Endothelial cell (in vitro differentiated cells): Measurements from ENCODE around the gene C19orf67. TPM values are rescaled to one million over a fixed set of nuclear protein-coding genes. Genes with fewer than 3 reads are reported as not detected.

Source experiments
- DNase-seq: peaks from one replicate; pipeline ENCODE4 v3.0.0; 2021; ENCODE audit warnings: low spot score
- H3K27ac Mint-ChIP-seq: one replicate; pipeline ENCODE4 v1.8.0; 2021; ENCODE audit warnings: mixed read lengths, inconsistent platforms; ENCODE audit not compliant: unreplicated experiment
- H3K27me3 Mint-ChIP-seq: one replicate; pipeline ENCODE4 v1.8.0; 2021; ENCODE audit warnings: mild to moderate bottlenecking, moderate library complexity, mixed read lengths, inconsistent platforms; ENCODE audit not compliant: unreplicated experiment
- H3K36me3 Mint-ChIP-seq: one replicate; pipeline ENCODE4 v1.8.0; 2021; ENCODE audit warnings: mild to moderate bottlenecking, low read depth, mixed read lengths, inconsistent platforms; ENCODE audit not compliant: unreplicated experiment
- H3K4me1 Mint-ChIP-seq: one replicate; pipeline ENCODE4 v1.8.0; 2021; ENCODE audit warnings: mild to moderate bottlenecking, mixed read lengths, inconsistent platforms; ENCODE audit not compliant: unreplicated experiment
- H3K4me3 Mint-ChIP-seq: one replicate; pipeline ENCODE4 v1.8.0; 2021; ENCODE audit warnings: mild to moderate bottlenecking, mixed read lengths, inconsistent platforms; ENCODE audit not compliant: unreplicated experiment
- H3K9me3 Mint-ChIP-seq: one replicate; pipeline ENCODE4 v1.8.0; 2021; ENCODE audit warnings: mixed read lengths, inconsistent platforms; ENCODE audit not compliant: unreplicated experiment
- total RNA-seq: library from RNA; stranded (reverse); fragmentation: NEBNext Ultra II Directional; extraction: Animal tissue kit (Norgen Biotek cat#: 25700); gene quantifications from one replicate; pipeline ENCODE4 v1.2.1, GENCODE V29; 2021; ENCODE audit not compliant: unreplicated experiment
- TF ChIP-seq, protein P1 (sequence below): fragments of 200-600 bp; sonication (generic); IDR thresholded peaks from one replicate; pipeline ENCODE4 v1.5.0; 2021; ENCODE audit warnings: antibody characterized with exemption; ENCODE audit not compliant: unreplicated experiment

Gene C19orf67
- total RNA-seq, 1 donor from 2014 or later, result not detected

DNA sequence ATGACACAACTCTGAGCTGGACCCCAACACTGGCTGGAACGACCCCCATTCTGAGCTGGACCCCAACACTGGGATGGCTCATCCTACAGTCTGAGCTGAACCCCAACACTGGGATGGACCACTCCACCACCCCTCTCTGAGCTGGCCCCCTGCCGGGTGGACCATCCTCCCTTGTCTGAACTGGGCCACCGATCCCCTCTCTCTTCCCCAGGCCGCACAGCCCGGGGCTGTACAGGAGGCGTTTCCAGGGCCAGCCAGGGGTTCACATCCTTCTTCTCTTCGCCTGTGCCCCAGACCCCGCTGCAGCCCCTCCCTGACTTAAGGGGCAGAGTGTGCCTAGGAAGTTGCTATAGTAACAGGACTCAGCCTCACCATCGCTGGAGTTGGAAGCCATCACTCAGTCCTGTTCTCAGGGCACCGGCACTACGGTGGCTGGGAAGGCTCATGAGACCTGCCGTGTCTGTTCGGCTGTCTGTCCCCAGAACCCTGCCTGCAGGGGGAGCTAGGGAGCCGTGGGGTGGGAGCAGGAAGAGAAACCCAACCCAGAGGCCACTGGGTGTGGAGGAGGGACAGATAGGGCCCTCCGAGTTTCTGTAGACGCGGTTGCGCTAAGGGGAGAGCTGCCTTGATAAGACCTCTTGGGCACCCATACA, 28.3 kb upstream of the C19orf67 start:
- Mint-ChIP-seq H3K27me3 (peaks cover 12% of the 10 kb centered on the region), H3K9me3 (no peaks in the 10 kb centered on the region), H3K4me1 (peaks cover 40% of the 10 kb centered on the region), H3K36me3 (peaks cover 5% of the 10 kb centered on the region), H3K27ac (no peak overlapping the region), H3K4me3 (no peak overlapping the region)
- no peak for DNase-seq
- TF ChIP-seq, protein P1, sequence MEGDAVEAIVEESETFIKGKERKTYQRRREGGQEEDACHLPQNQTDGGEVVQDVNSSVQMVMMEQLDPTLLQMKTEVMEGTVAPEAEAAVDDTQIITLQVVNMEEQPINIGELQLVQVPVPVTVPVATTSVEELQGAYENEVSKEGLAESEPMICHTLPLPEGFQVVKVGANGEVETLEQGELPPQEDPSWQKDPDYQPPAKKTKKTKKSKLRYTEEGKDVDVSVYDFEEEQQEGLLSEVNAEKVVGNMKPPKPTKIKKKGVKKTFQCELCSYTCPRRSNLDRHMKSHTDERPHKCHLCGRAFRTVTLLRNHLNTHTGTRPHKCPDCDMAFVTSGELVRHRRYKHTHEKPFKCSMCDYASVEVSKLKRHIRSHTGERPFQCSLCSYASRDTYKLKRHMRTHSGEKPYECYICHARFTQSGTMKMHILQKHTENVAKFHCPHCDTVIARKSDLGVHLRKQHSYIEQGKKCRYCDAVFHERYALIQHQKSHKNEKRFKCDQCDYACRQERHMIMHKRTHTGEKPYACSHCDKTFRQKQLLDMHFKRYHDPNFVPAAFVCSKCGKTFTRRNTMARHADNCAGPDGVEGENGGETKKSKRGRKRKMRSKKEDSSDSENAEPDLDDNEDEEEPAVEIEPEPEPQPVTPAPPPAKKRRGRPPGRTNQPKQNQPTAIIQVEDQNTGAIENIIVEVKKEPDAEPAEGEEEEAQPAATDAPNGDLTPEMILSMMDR, result peak; percentile 20

DNA sequence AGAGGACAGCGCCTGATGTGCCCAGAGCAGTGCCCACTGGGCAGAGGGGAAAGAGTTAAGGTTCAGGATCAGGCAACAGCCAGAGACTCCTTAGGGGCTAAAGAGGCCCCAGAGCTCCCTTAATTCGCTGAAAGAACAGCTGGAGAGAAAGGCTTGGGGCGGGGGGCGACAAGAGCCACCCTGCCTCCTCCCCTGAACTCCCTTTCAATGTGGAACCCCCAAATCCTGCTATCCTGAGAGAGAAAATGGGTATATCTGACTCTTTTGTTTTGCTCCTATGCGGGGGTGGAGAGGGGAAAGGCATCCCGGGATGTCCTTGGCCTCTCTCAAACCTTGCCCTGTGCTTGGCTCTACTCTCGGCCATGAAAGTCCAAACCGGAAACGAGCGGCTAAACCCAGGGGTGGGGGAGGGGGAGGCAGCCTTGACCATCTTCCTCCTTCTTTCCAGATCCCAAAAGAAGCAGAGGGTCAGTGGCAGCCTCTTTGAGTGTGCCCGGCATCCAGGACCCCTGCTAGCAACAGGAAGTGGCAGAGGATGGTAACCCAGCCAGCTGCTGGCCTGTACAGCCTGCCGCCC, 27.3 kb upstream of the C19orf67 start:
- Mint-ChIP-seq H3K27ac (peak overlapping the region; percentile 61), H3K4me3 (no peak overlapping the region), H3K36me3 (peaks cover 3% of the 10 kb centered on the region), H3K9me3 (no peaks in the 10 kb centered on the region), H3K27me3 (peaks cover 12% of the 10 kb centered on the region), H3K4me1 (peaks cover 35% of the 10 kb centered on the region)
- no peak for DNase-seq
- TF ChIP-seq, protein P1, result no peak

DNA sequence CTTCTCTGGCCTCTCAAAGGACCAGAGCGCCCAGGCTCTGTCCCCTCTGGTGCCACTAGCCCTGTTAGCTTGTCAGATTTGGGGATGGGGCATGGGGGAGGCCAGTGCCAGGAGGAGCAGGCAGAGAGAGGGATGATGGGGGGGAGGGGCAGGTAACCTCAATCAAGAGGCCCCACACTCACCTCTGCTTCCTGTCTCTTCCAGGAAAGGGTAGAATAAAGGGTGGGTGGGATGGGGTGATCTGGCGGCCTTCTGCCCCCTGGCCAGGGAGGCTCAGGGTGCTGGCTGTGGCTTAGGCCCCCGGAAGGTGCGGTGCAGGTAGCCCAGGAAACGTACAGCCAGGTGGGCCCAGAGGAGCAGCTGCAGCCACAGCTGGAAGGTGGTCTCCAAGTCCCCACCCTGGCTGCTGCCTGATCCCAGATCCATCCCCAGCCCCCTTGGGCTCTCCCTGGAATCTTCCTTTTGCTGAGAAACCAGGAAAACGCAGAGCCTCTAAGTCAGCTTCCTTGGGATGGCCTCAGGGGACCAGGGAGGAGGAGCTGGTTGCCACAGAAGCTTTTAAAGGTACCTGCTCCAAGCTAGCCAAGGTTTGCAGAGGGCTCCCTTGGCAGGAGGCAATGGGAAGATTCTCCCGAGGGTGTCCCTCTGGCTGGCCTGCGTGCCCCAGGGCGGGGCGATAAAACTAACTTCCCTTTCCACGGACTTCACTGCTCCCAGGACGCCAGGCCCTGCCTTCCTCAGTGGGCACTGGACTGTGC, 26.6 kb upstream of the C19orf67 start:
- H3K4me1 Mint-ChIP-seq, result peaks cover 35% of the 10 kb centered on the region
- no peak for DNase-seq
- H3K36me3 Mint-ChIP-seq, result peaks cover 3% of the 10 kb centered on the region
- peaks cover 12% of the 10 kb centered on the region for H3K27me3 Mint-ChIP-seq
- TF ChIP-seq, protein P1, result no peak
- no peaks in the 10 kb centered on the region for H3K9me3 Mint-ChIP-seq
- H3K27ac Mint-ChIP-seq, result no peak overlapping the region
- no peak overlapping the region for H3K4me3 Mint-ChIP-seq

DNA sequence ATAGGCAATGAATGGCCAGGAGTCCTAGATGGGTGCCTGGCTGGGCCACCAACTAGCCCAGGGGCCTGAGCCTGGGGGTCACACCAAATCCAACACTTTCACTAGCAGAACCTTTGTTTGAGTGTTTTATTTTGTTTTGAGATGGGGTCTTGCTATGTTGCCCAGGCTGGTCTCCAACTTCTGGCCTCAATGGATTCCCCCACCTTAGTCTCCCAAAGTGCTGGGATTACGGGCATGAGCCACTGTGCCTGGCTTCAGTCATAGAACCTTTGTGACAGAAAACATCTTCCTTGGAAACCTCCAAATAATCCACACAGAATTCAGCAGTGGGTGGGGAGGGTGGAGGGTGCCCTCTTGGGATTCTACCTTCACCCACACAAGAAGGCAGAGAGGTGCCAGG, 25.9 kb upstream of the C19orf67 start:
- H3K4me3 Mint-ChIP-seq, result no peak overlapping the region

More for the DNA sequence above, 25.9 kb upstream of the C19orf67 start:
- peaks cover 9% of the 10 kb centered on the region for H3K27me3 Mint-ChIP-seq
- no peaks in the 10 kb centered on the region for H3K9me3 Mint-ChIP-seq
- no peak for DNase-seq
- H3K27ac Mint-ChIP-seq, result no peak overlapping the region
- H3K36me3 Mint-ChIP-seq, result peaks cover 3% of the 10 kb centered on the region
- H3K4me1 Mint-ChIP-seq, result peaks cover 30% of the 10 kb centered on the region
- TF ChIP-seq, protein P1, result no peak
